SKM-1 (cell line): ENCODE data around the gene KIF1B.
"Not testable (repeated sequence)": the region's sequence is repeated elsewhere in the genome, so short reads cannot be mapped to it uniquely, and the experiment has no call there.

Source experiments
- DNase-seq: peaks from one replicate; lab custom pipeline; 2025; ENCODE audit not compliant: unreplicated experiment; lab: John Stamatoyannopoulos, UW

KIF1B gene

GRCh38 chr1:10236405-10237156 is 26.2 kb downstream of the KIF1B start:
- no peak for DNase-seq

GRCh38 chr1:10237157-10237539 is 26.8 kb downstream of the KIF1B start:
- DNase-seq: no peak

- no peak for DNase-seq
Measured at GRCh38 chr1:10242135-10242534, 31.8 kb downstream of the KIF1B start.

GRCh38 chr1:10242811-10243210 is 32.4 kb downstream of the KIF1B start:
- no peak for DNase-seq

- no peak for DNase-seq
Measured at GRCh38 chr1:10245674-10246073, 35.3 kb downstream of the KIF1B start.

- DNase-seq: no peak
Measured at GRCh38 chr1:10249808-10250457, 39.6 kb downstream of the KIF1B start.

- DNase-seq: no peak
Measured at GRCh38 chr1:10250663-10251062, 40.3 kb downstream of the KIF1B start.

- DNase-seq: not testable (repeated sequence)
Measured at GRCh38 chr1:10251325-10252108, 41.1 kb downstream of the KIF1B start.

- DNase-seq: no peak
Measured at GRCh38 chr1:10252508-10252907, 42.1 kb downstream of the KIF1B start.

GRCh38 chr1:10253149-10253548 is 42.8 kb downstream of the KIF1B start:
- no peak for DNase-seq

GRCh38 chr1:10253755-10254154 is 43.4 kb downstream of the KIF1B start:
- no peak for DNase-seq

- DNase-seq: no peak
Measured at GRCh38 chr1:10257851-10258250, 47.5 kb downstream of the KIF1B start.

- DNase-seq: not testable (repeated sequence)
Measured at GRCh38 chr1:10259547-10259946, 49.2 kb downstream of the KIF1B start.

GRCh38 chr1:10263450-10264082 is 53.2 kb downstream of the KIF1B start:
- DNase-seq: no peak

GRCh38 chr1:10265027-10265426 is 54.7 kb downstream of the KIF1B start:
- no peak for DNase-seq

- no peak for DNase-seq
Measured at GRCh38 chr1:10265900-10266299, 55.5 kb downstream of the KIF1B start.

- no peak for DNase-seq
Measured at GRCh38 chr1:10267319-10267718, 56.9 kb downstream of the KIF1B start.

- DNase-seq: no peak
Measured at GRCh38 chr1:10267921-10268320, 57.6 kb downstream of the KIF1B start.

- DNase-seq: no peak
Measured at GRCh38 chr1:10271090-10271489, 60.7 kb downstream of the KIF1B start.

- DNase-seq: no peak
Measured at GRCh38 chr1:10271869-10272268, 61.5 kb downstream of the KIF1B start.

- no peak for DNase-seq
Measured at GRCh38 chr1:10272274-10272673, 61.9 kb downstream of the KIF1B start.
